OCI-LY1 (cell line): ENCODE data around the gene NPC2.

ENCODE experiments used
- EZH2 ChIP-seq: fragments of 200-600 bp; sonication (generic), shearing (Covaris generic); IDR thresholded peaks from 2 replicates; pipeline ENCODE4 v1.8.0; 2017; ENCODE audit warnings: borderline replicate concordance, mixed run types, mild to moderate bottlenecking, antibody characterized with exemption, low read length, moderate library complexity, mixed read lengths
- TF ChIP-seq, protein P1 (sequence below): fragments of 200-600 bp; sonication (generic), shearing (Covaris generic); IDR thresholded peaks from 2 replicates; pipeline ENCODE4 v1.5.1; 2017; ENCODE audit warnings: mild to moderate bottlenecking, antibody characterized with exemption, low read length, moderate library complexity, mixed read lengths

DNA sequence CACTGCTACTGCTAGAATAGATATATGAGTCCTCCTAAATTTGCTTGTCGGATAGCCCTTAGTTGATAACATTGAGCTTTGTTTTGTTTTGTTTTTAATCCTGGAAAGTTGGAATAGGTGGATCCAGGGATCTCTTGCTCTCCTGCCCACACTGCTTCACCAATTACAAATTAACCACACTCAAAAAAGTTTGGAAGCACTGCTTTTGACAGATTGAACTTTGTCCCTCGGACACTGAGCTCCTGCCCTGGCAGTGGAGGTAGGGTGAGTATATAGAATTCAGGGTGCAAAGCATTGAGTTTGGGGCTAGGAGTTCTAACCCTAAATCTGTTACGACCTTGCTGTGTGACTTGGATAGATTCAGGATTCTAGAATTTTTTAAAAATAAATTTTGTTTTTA is 52.0 kb downstream of the NPC2 start:
- TF ChIP-seq, protein P1, sequence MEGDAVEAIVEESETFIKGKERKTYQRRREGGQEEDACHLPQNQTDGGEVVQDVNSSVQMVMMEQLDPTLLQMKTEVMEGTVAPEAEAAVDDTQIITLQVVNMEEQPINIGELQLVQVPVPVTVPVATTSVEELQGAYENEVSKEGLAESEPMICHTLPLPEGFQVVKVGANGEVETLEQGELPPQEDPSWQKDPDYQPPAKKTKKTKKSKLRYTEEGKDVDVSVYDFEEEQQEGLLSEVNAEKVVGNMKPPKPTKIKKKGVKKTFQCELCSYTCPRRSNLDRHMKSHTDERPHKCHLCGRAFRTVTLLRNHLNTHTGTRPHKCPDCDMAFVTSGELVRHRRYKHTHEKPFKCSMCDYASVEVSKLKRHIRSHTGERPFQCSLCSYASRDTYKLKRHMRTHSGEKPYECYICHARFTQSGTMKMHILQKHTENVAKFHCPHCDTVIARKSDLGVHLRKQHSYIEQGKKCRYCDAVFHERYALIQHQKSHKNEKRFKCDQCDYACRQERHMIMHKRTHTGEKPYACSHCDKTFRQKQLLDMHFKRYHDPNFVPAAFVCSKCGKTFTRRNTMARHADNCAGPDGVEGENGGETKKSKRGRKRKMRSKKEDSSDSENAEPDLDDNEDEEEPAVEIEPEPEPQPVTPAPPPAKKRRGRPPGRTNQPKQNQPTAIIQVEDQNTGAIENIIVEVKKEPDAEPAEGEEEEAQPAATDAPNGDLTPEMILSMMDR, result no peak
- no peak for TF ChIP-seq EZH2
